CD14-positive monocyte (primary cell): Measurements from ENCODE around the gene PCYT2. TPM values are rescaled to one million over a fixed set of nuclear protein-coding genes. Genes with fewer than 3 reads are reported as not detected.

Experiments used
- DNase-seq, 3 donors: peaks; one replicate each; pipeline ENCODE4 v3.0.0-alpha.2; 2011 to 2022
- H2AFZ ChIP-seq: 2 replicates; pipeline ENCODE4 v1.6.0; 2012; ENCODE audit warnings: mild to moderate bottlenecking, low read depth, low read length, inconsistent platforms; ENCODE audit not compliant: insufficient read depth, poor library complexity, severe bottlenecking
- H3K27ac ChIP-seq, 2 donors: 1 replicate in 1 of 2; 2 replicates in 1 of 2; pipeline ENCODE4 v1.5.1; 2012 to 2013; ENCODE audit warnings: low read length in 2 of 2, control low read depth in 1 of 2, inconsistent platforms in 1 of 2, low read depth in 1 of 2, mild to moderate bottlenecking in 1 of 2
- H3K27me3 ChIP-seq, 2 donors: one replicate each; pipeline versions ENCODE4 v1.6.0 to v1.6.1; 2011 to 2013; ENCODE audit warnings: low read length in 2 of 2; ENCODE audit not compliant: control insufficient read depth in 2 of 2, insufficient read depth in 2 of 2
- H3K36me3 ChIP-seq, 2 donors: replicated peaks in 1 of 2; 1 replicate in 1 of 2; 2 replicates in 1 of 2; pipeline versions ENCODE4 v1.5.1 to v1.6.1; 2012 to 2013; ENCODE audit warnings: low read length in 2 of 2, control low read depth in 1 of 2, inconsistent platforms in 1 of 2, mild to moderate bottlenecking in 1 of 2; ENCODE audit not compliant: insufficient read depth in 2 of 2, control insufficient read depth in 1 of 2
- H3K4me1 ChIP-seq, 2 donors: 1 replicate in 1 of 2; 2 replicates in 1 of 2; pipeline versions ENCODE4 v1.5.1 to v1.6.1; 2012 to 2013; ENCODE audit warnings: low read length in 2 of 2, control low read depth in 1 of 2, inconsistent platforms in 1 of 2, mild to moderate bottlenecking in 1 of 2, moderate library complexity in 1 of 2; ENCODE audit not compliant: insufficient read depth in 2 of 2, control insufficient read depth in 1 of 2
- H3K4me2 ChIP-seq: replicated peaks from 2 replicates; pipeline ENCODE3; 2012; ENCODE audit warnings: low read length, moderate library complexity, mild to moderate bottlenecking; ENCODE audit not compliant: poor library complexity, severe bottlenecking; ENCODE audit errors: extremely low read depth
- H3K4me3 ChIP-seq, 3 experiments: fragments of 200-600 bp in 1 of 3; sonication (generic) in 1 of 3; replicated peaks in 1 of 3; 1 replicate in 2 of 3; 2 replicates in 1 of 3; pipeline ENCODE4 v1.5.1; 2011 to 2013; ENCODE audit warnings: low read length in 3 of 3, mild to moderate bottlenecking in 3 of 3, control low read depth in 2 of 3, low read depth in 2 of 3, inconsistent platforms in 1 of 3, moderate library complexity in 1 of 3
- H3K79me2 ChIP-seq: 2 replicates; pipeline ENCODE4 v1.6.0; 2012; ENCODE audit warnings: mild to moderate bottlenecking, control low read depth, inconsistent platforms, low read length, moderate library complexity; ENCODE audit not compliant: insufficient read depth
- H3K9ac ChIP-seq: 2 replicates; pipeline ENCODE4 v1.6.0; 2017; ENCODE audit warnings: low read length, mild to moderate bottlenecking; ENCODE audit not compliant: insufficient read depth, poor library complexity, severe bottlenecking
- H3K9me3 ChIP-seq, 2 donors: replicated peaks in 1 of 2; 1 replicate in 1 of 2; 2 replicates in 1 of 2; pipeline versions ENCODE4 v1.5.1 to v1.6.1; 2012 to 2013; ENCODE audit warnings: low read length in 2 of 2, control low read depth in 1 of 2; ENCODE audit not compliant: control insufficient read depth in 1 of 2, insufficient read depth in 1 of 2
- H4K20me1 ChIP-seq: 2 replicates; pipeline ENCODE4 v1.6.0; 2012; ENCODE audit warnings: mild to moderate bottlenecking, low read length, control low read depth, moderate library complexity; ENCODE audit not compliant: insufficient read depth
- H3K27ac Mint-ChIP-seq, 7 donors: one replicate each; pipeline ENCODE4 v1.8.0; 2020; ENCODE audit warnings: mild to moderate bottlenecking in 7 of 7, mixed read lengths in 7 of 7, moderate library complexity in 6 of 7, inconsistent platforms in 2 of 7
- H3K27me3 Mint-ChIP-seq, 3 donors: one replicate each; pipeline ENCODE4 v1.8.0; 2021 to 2022; ENCODE audit warnings: low read depth in 3 of 3, mild to moderate bottlenecking in 3 of 3, mixed read lengths in 3 of 3, moderate library complexity in 3 of 3, inconsistent platforms in 1 of 3
- H3K36me3 Mint-ChIP-seq, 2 donors: one replicate each; pipeline ENCODE4 v1.8.0; 2020; ENCODE audit warnings: mixed read lengths in 2 of 2, inconsistent platforms in 1 of 2, mild to moderate bottlenecking in 1 of 2
- H3K4me1 Mint-ChIP-seq: one replicate; pipeline ENCODE4 v1.8.0; 2020; ENCODE audit warnings: mild to moderate bottlenecking, mixed read lengths
- H3K4me3 Mint-ChIP-seq, 2 donors: one replicate each; pipeline ENCODE4 v1.8.0; 2020; ENCODE audit warnings: mild to moderate bottlenecking in 2 of 2, mixed read lengths in 2 of 2, moderate library complexity in 1 of 2
- H3K9me3 Mint-ChIP-seq, 7 donors: one replicate each; pipeline ENCODE4 v1.8.0; 2020 to 2022; ENCODE audit warnings: mixed read lengths in 7 of 7, mild to moderate bottlenecking in 6 of 7, moderate library complexity in 6 of 7, inconsistent platforms in 2 of 7
- CTCF ChIP-seq: fragments of 200-600 bp; IDR thresholded peaks from one replicate; pipeline ENCODE4 v1.8.0; 2022; ENCODE audit warnings: antibody characterized with exemption, mild to moderate bottlenecking
- WGBS: methylation state at CpG from one replicate; pipeline ENCODE4 v1.1.5; 2013; ENCODE audit warnings: missing lambda C conversion rate; ENCODE audit not compliant: insufficient coverage; 5-methylcytosine and 5-hydroxymethylcytosine counted together
- intact Hi-C, 2 donors: fragments of 100-400 bp; cut with micrococcal nuclease; formaldehyde crosslinking; loops; one replicate each; pipeline versions ENCODE4 v1.15.0 to v1.15.1; 2023
- polyA plus RNA-seq, 3 donors: library from polyadenylated mRNA; depleted of rRNA in 1 of 3; unstranded in 2 of 3; stranded (reverse) in 1 of 3; fragments of 300-500 nt in 2 of 3; fragments of >200 nt in 1 of 3; fragmentation: Illumina TruSeq in 2 of 3; gene quantifications; 1 replicate in 2 of 3; 2 replicates in 1 of 3; pipeline ENCODE4 v1.2.3, GENCODE V29; 2012 to 2021

The PCYT2 gene
- polyA plus RNA-seq, 3 donors, result 10.7 to 14.5 (median 11.0) TPM

- Mint-ChIP-seq H3K36me3 (peaks cover 38 to 56% of the 10 kb centered on the region in 2 donors), H3K9me3 (peaks cover 0 to 12% (median 0%) of the 10 kb centered on the region in 7 donors), H3K27me3 (peaks cover 15 to 33% (median 21%) of the 10 kb centered on the region in 3 donors), H3K4me3 (no peak overlapping the region), H3K4me1 (peaks cover 10% of the 10 kb centered on the region), H3K27ac (no peak overlapping the region)
- DNase-seq, result no peak
- peaks cover 11% of the 10 kb centered on the region for H3K79me2 ChIP-seq
- no peak overlapping the region for H3K9ac ChIP-seq
- no peak for TF ChIP-seq CTCF
- peaks cover 13% of the 10 kb centered on the region for H4K20me1 ChIP-seq
- H3K27me3 ChIP-seq, result peaks cover 3 to 20% of the 10 kb centered on the region in 2 donors
- H3K4me2 ChIP-seq, result no peak overlapping the region
- no peak overlapping the region for H3K27ac ChIP-seq
- no peaks in the 10 kb centered on the region for H3K9me3 ChIP-seq
- no peak overlapping the region for H3K4me3 ChIP-seq
- intact Hi-C loops, result no loop called here
- WGBS, result 96% methylated on average over 16 of the region's 16 CpGs
- no peak overlapping the region for H2AFZ ChIP-seq
- H3K4me1 ChIP-seq, result peaks cover 6 to 17% of the 10 kb centered on the region in 2 donors
- peaks cover 22 to 34% of the 10 kb centered on the region in 2 donors for H3K36me3 ChIP-seq
Measured at GRCh38 chr17:81905424-81905875, 5.7 kb downstream of the PCYT2 start.

GRCh38 chr17:81904600-81905423 is 6.4 kb downstream of the PCYT2 start:
- Mint-ChIP-seq H3K36me3 (peaks cover 44 to 63% of the 10 kb centered on the region in 2 donors), H3K4me3 (no peak overlapping the region), H3K4me1 (peaks cover 4% of the 10 kb centered on the region), H3K9me3 (peaks cover 0 to 12% (median 0%) of the 10 kb centered on the region in 7 donors), H3K27me3 (peaks cover 19 to 33% (median 21%) of the 10 kb centered on the region in 3 donors), H3K27ac (no peak overlapping the region)
- 93% methylated on average over 20 of the region's 28 CpGs for WGBS
- no peak for DNase-seq
- intact Hi-C loops, result no loop called here
- Histone ChIP-seq H3K9me3 (no peaks in the 10 kb centered on the region), H2AFZ (no peak overlapping the region), H3K27ac (no peak overlapping the region), H3K79me2 (peaks cover 5% of the 10 kb centered on the region), H3K36me3 (peaks cover 24 to 40% of the 10 kb centered on the region in 2 donors), H4K20me1 (peaks cover 13% of the 10 kb centered on the region), H3K4me2 (no peak overlapping the region), H3K9ac (no peak overlapping the region), H3K27me3 (peaks cover 3 to 20% of the 10 kb centered on the region in 2 donors), H3K4me1 (peaks cover 0 to 12% of the 10 kb centered on the region in 2 donors), H3K4me3 (no peak overlapping the region)
- TF ChIP-seq CTCF, result no peak
